ENCODE results near the gene RADIL.

Gene RADIL

DNA sequence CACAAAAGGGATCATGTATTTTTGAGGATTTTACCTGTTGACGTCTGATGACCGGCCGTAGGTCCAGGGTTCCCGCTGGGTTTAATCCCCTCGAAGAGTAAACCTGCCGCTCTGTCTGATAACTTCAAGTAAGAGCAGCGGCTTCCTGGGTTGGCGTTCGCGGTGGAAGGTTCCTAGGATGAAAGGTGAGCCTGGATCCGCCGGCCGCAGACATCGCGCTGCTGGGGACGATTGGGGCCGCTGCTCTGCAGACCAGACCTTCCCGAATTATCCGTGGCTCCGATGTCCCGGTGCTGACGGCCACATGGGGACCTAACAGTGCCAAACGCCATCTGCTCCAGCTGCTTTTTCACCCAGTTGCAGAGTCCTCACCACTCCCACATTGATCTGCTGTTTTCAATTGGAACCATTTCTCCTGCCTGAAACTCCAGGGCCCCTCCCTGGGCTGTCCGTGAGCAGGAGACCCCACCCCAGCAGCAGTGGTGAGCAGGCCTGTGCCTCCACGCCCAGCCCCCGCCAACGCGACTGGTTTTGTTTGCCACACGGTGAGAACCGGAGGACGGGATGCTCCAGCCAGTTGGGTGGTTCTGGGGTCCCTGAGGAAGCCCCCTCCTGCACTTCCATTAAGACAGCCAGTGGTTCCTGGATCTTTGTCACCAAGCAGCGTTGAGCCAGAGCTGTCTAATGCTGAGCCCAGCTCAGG, 120.3 kb downstream of the RADIL start:
- no peaks in the 10 kb centered on the region for H3K27me3 ChIP-seq (replicated peaks)
- TF ChIP-seq, protein P1, sequence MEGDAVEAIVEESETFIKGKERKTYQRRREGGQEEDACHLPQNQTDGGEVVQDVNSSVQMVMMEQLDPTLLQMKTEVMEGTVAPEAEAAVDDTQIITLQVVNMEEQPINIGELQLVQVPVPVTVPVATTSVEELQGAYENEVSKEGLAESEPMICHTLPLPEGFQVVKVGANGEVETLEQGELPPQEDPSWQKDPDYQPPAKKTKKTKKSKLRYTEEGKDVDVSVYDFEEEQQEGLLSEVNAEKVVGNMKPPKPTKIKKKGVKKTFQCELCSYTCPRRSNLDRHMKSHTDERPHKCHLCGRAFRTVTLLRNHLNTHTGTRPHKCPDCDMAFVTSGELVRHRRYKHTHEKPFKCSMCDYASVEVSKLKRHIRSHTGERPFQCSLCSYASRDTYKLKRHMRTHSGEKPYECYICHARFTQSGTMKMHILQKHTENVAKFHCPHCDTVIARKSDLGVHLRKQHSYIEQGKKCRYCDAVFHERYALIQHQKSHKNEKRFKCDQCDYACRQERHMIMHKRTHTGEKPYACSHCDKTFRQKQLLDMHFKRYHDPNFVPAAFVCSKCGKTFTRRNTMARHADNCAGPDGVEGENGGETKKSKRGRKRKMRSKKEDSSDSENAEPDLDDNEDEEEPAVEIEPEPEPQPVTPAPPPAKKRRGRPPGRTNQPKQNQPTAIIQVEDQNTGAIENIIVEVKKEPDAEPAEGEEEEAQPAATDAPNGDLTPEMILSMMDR (IDR thresholded peaks at IDR 0.05; ENCODE audit: low read depth, low read length, missing control alignments), result no peak
- H3K36me3 ChIP-seq (replicated peaks), result peaks cover 66% of the 10 kb centered on the region
- in situ Hi-C loops (cut with HindIII; ENCODE audit: low pct_ligation_motif_present, low sequenced_read_pairs), result no loop called here
- H3K27ac ChIP-seq, result no peak overlapping the region
- no peak overlapping the region for H3K4me3 ChIP-seq (ENCODE audit: low read depth, low read length)
- no peak for DNase-seq

DNA sequence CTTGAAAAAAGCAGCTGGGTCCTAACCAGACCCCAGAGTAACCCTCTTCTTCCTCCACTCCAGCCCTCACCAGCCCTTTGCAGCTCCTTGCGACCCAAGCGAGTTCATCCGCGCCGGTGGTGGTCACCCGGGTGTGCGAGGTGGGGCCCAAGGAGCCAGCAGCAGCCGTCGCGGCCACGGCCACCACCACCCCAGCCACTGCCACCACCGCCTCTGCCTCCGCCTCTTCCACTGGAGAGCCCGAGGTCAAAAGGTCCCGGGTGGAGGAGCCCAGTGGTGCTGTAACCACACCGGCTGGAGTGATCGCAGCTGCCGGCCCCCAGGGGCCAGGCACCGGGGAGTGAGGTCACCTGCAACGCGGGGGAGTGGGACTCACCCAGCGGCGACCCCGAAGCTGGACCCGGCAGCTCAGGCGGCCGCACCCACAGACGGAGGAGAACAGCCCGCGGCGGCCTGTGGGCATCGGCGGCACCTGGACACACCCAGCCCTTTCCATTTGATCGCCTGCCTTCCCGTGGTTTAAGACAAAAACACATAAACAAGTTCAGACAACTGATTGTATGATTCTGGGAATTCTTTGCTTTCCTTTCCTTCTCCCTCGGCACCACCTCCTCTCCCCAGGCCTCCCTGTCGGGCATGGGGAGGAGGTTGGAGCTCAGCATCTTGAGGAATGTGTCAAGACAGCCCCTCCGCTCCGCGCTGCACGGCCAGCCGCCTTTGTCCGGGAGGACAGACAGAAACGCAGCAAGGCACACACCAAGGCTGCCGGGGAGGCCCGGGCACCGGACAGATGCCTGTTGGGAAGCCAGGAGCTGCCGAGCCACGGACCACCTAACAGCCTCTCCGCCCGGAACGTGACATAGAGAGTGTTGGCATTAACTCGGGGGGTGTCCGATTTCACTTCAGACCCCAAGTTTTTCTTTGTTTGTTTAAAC, 121.1 kb downstream of the RADIL start:
- DNase-seq, result no peak
- Histone ChIP-seq H3K4me3 (ENCODE audit: low read depth, low read length) (no peak overlapping the region), H3K27ac (no peak overlapping the region), H3K36me3 (replicated peaks) (peaks cover 73% of the 10 kb centered on the region), H3K27me3 (replicated peaks) (no peaks in the 10 kb centered on the region)
- in situ Hi-C loops (cut with HindIII; ENCODE audit: low pct_ligation_motif_present, low sequenced_read_pairs), result no loop called here
- TF ChIP-seq, protein P1 (IDR thresholded peaks at IDR 0.05; ENCODE audit: low read depth, low read length, missing control alignments), result no peak

DNA sequence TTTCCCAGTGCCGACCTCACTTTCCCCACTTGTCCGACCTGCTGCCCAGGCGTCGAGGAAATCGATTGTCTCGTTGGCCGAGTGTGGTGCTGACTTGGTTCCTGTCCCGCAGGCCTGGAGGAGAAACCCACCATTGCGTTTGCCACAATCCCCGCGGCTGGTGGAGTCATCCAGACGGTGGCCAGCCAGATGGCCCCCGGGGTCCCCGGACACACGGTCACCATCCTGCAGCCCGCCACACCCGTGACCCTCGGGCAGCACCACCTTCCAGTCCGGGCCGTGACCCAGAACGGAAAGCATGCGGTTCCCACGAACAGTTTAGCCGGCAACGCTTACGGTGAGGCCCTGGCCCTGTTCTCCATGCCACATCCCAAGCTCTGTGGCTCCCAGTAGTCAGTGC, 122.6 kb downstream of the RADIL start:
- TF ChIP-seq, protein P1 (IDR thresholded peaks at IDR 0.05; ENCODE audit: low read depth, low read length, missing control alignments), result no peak
- in situ Hi-C loops (cut with HindIII; ENCODE audit: low pct_ligation_motif_present, low sequenced_read_pairs), result no loop called here
- Histone ChIP-seq H3K27me3 (replicated peaks) (no peaks in the 10 kb centered on the region), H3K4me3 (ENCODE audit: low read depth, low read length) (no peak overlapping the region), H3K36me3 (replicated peaks) (peaks cover 73% of the 10 kb centered on the region), H3K27ac (no peak overlapping the region)
- DNase-seq, result no peak

DNA sequence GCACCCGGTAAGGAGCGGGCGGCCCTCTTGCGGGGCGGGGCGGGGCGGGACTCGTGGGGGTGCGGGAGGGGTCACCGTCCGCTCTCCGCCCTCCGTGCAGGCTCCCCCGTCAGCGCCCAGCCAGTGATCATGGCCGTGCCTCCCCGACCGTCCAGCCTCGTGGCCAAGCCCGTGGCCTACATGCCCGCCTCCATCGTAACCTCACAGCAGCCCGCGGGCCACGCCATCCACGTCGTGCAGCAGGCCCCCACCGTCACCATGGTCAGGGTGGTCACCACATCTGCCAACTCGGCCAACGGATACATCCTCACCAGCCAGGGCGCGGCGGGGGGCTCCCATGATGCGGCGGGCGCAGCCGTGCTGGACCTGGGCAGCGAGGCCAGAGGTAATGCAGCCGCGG, 124.3 kb downstream of the RADIL start:
- in situ Hi-C loops (cut with HindIII; ENCODE audit: low pct_ligation_motif_present, low sequenced_read_pairs), result no loop called here
- H3K27ac ChIP-seq, result no peak overlapping the region
- no peak for DNase-seq
- H3K4me3 ChIP-seq (ENCODE audit: low read depth, low read length), result no peak overlapping the region
- no peaks in the 10 kb centered on the region for H3K27me3 ChIP-seq (replicated peaks)
- peaks cover 80% of the 10 kb centered on the region for H3K36me3 ChIP-seq (replicated peaks)
- TF ChIP-seq, protein P1 (IDR thresholded peaks at IDR 0.05; ENCODE audit: low read depth, low read length, missing control alignments), result no peak

DNA sequence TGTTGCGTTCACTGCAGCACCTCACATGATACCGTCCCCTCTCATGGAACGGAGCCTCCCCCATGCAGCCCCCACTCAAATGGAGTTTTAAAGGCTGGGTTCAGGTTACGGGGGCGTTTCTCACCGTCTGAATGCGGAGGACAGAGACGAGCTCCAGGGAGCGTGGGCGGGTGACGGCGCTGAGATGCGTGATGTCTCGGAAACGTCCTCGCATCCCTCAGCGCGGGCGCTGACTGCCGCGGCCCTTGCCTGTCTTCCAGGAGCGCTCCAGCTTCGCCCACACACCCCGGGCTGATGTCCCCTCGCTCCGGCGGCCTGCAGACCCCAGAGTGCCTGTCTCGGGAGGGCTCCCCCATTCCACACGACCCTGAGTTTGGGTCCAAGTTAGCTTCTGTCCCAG, 124.7 kb downstream of the RADIL start:
- no peak overlapping the region for H3K4me3 ChIP-seq (ENCODE audit: low read depth, low read length)
- no peak for DNase-seq
- TF ChIP-seq, protein P1 (IDR thresholded peaks at IDR 0.05; ENCODE audit: low read depth, low read length, missing control alignments), result no peak
- no peak overlapping the region for H3K27ac ChIP-seq
- in situ Hi-C loops (cut with HindIII; ENCODE audit: low pct_ligation_motif_present, low sequenced_read_pairs), result no loop called here
- no peaks in the 10 kb centered on the region for H3K27me3 ChIP-seq (replicated peaks)
- peaks cover 81% of the 10 kb centered on the region for H3K36me3 ChIP-seq (replicated peaks)

Measured in brain microvascular endothelial cell (primary cell).